Measurements from ENCODE around the gene PCP4L1.

PCP4L1 gene

DNA sequence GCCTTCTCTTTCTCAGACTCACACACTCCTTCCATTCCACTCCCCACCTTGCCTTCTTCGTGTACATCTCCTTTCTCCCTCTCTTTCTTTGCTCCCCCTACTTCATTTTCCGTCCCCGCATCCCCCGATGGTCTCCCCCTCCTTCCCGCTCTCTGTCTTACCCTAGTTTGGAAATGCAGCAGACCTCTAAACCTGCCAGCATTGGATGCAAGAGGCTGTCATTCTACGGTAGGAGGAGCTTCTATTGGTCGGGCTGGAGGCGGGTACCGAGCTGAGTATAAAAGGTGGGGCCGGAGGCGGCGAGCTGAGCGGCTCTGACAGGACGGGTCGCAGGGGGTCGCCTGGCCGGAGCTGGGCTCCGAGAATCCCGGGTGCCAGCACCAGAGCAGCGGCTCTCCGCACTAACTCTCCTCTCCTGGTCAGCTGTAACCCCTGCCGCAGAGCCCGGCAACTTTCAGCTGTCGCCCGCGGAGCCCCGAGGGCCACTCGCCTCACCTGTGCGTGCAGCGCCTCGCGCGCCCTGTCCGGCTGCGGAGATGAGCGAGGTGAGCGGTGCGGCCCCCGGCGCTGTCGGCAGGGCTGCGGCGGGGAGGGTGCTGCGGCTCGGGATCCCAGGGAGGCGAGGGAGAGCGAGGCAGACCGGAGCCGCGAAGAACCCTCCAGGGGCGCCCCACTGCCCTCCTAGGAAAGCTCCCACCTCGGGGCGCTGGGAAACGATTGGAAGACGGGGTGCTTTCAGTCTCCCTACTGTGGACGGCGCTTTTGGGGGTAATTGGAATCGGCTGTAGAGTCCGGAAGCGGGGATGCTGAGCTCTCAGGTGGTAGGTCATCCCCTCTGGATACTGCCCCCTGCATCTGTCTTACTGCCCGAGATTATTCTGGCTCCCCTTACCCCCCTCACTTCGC is at the start of gene PCP4L1:
PCP4L1 (plus strand) TSS at position 307 of the 906 bp plus-strand sequence; CDS start at position 537, 230 bp downstream.
- TF ChIP-seq, protein P1, sequence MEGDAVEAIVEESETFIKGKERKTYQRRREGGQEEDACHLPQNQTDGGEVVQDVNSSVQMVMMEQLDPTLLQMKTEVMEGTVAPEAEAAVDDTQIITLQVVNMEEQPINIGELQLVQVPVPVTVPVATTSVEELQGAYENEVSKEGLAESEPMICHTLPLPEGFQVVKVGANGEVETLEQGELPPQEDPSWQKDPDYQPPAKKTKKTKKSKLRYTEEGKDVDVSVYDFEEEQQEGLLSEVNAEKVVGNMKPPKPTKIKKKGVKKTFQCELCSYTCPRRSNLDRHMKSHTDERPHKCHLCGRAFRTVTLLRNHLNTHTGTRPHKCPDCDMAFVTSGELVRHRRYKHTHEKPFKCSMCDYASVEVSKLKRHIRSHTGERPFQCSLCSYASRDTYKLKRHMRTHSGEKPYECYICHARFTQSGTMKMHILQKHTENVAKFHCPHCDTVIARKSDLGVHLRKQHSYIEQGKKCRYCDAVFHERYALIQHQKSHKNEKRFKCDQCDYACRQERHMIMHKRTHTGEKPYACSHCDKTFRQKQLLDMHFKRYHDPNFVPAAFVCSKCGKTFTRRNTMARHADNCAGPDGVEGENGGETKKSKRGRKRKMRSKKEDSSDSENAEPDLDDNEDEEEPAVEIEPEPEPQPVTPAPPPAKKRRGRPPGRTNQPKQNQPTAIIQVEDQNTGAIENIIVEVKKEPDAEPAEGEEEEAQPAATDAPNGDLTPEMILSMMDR (IDR thresholded peaks at IDR 0.05; ENCODE audit: low read depth, low read length, missing control alignments): no peak
- DNase-seq (ENCODE audit: low read depth): no peak
- no peak within 1 kb of the TSS; the same call in 1 of the 2 replicates for H3K4me3 ChIP-seq (ENCODE audit: low read depth, low read length)

DNA sequence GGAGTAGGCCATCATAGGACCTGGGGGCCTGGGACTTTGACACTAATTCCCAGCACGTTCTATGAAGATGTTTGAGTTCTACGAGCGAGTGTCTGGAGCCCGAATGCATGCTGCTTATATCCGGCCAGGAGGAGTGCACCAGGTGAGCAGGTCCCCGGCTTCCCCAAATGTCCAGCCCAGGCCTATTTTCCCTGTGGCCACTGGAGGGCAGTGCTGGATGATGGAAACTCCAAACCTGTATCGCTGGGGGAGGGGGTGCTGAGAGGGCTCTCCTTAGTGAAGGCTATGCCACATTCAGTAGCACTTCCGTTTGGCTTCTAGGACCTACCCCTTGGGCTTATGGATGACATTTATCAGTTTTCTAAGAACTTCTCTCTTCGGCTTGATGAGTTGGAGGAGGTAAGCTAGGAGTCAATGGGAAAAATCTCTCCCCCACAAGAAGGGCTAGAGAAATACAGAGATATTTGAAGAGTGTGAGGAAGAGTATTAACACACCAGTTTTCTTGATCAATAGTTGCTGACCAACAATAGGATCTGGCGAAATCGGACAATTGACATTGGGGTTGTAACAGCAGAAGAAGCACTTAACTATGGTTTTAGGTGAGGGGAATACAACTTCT is 48.6 kb upstream of the PCP4L1 start:
- H3K4me3 ChIP-seq (ENCODE audit: low read depth, low read length): no peak overlapping the region
- peak; percentile 41 for DNase-seq (ENCODE audit: low read depth)
- TF ChIP-seq, protein P1 (IDR thresholded peaks at IDR 0.05; ENCODE audit: low read depth, low read length, missing control alignments): peak; percentile 91

DNA sequence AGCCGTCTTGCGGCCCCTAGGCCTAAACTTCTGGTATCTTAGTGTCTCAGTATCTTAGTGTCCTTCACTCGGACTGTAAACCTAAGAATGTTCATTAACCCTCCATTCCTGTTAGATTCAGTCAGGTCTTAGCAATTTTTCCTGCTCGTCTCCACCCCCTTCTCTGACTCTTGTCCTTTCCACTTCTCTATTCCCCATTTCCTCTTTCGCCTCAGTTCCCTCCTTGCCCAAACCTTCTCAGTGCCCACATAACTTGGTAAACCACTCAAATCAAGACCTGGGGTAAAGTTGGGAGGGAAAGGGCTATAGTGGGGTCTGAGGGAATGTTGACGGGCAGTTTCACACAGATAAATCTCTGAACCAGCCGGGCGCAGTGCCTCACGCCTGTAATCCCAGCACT is 44.2 kb upstream of the PCP4L1 start:
- no peak overlapping the region for H3K4me3 ChIP-seq (ENCODE audit: low read depth, low read length)
- no peak for DNase-seq (ENCODE audit: low read depth)
- TF ChIP-seq, protein P1 (IDR thresholded peaks at IDR 0.05; ENCODE audit: low read depth, low read length, missing control alignments): no peak

DNA sequence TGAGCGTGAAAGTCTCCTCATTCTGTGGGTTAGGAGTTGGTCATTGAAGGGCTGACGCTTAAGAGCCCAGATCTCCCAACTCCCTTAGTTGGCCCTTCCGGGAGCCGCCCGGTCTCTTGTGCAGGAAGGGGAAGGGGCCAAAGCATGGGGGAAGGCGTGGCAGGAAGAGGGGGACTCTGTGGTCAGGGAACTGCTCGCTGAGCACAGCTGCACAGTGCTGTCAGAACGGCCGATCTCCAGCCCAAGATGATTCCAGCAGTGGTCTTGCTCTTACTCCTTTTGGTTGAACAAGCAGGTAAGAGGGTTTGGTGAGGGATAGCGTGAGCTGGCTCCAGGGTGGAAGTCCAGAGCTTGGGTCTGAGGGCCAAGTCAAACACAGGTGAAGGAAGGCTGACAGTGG is 43.5 kb upstream of the PCP4L1 start, which contains the start of gene FCER1G:
FCER1G (plus strand) TSS at position 220 of the 400 bp plus-strand sequence; CDS start at position 247, 27 bp downstream.
- no peak within 1 kb of the TSS for H3K4me3 ChIP-seq (ENCODE audit: low read depth, low read length)
- TF ChIP-seq, protein P1 (IDR thresholded peaks at IDR 0.05; ENCODE audit: low read depth, low read length, missing control alignments): no peak
- no peak for DNase-seq (ENCODE audit: low read depth)

DNA sequence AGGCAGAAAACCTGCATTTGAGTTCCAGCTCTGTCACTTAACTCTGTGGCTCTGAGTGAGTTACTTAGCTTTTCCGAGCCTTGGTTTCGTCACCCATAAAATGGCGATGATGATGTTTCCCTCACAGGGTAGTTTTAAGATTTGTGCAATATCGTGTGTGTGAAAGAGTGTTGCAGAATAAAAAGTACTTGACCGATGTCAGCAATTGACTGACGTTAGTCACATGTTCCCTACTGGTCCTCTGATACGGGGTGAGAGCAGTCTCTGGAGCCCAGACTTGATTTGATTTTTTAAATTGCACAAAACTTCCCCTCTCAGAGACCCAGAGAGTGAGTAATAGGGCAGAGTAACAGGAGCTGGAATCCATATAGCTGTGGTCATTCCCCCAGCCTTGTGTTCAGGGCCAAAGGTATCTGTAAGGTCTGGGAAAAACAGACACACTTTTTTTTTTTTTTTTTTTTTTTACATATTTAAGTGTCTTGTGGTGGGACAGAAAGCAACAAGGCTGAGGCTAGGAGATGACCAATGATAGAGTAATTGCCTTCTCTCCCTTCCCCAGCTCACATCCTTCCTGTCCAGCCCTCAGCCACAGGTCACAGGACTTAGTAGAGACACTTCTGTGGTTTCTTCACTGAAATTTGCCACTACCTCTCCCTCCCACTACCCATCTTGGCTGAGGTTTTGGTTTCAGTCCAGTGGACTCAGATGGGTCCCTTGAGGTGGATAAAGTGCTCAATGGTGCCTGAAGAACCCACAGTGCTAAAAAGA is 41.4 kb upstream of the PCP4L1 start:
- DNase-seq (ENCODE audit: low read depth): peak; percentile 66
- H3K4me3 ChIP-seq (ENCODE audit: low read depth, low read length): no peak overlapping the region
- TF ChIP-seq, protein P1 (IDR thresholded peaks at IDR 0.05; ENCODE audit: low read depth, low read length, missing control alignments): no peak

DNA sequence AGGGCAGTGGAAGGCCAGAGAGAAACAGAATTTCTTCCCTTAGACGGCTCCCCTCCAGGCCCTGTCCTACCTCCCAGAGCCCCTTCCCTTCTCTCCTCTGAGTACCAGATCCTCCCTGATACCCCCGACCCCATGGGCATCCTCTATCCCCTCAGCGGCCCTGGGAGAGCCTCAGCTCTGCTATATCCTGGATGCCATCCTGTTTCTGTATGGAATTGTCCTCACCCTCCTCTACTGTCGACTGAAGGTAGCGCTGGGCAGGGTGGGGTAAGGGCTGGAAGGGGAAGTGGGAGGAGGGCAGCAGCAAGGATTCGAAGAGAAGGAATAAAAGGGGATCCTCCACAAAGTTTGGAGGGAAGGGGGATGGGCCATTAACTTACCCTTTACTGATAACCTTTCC is 40.7 kb upstream of the PCP4L1 start:
- TF ChIP-seq, protein P1 (IDR thresholded peaks at IDR 0.05; ENCODE audit: low read depth, low read length, missing control alignments): no peak
- DNase-seq (ENCODE audit: low read depth): no peak
- no peak overlapping the region for H3K4me3 ChIP-seq (ENCODE audit: low read depth, low read length)
